NCI-H1417 treated with DMSO at 0.1 percent for 48 hours (cell line): ENCODE measurements around the gene MERTK.

Experiments
- DNase-seq: peaks from one replicate; lab custom pipeline; 2025; lab: John Stamatoyannopoulos, UW

The MERTK gene

DNA sequence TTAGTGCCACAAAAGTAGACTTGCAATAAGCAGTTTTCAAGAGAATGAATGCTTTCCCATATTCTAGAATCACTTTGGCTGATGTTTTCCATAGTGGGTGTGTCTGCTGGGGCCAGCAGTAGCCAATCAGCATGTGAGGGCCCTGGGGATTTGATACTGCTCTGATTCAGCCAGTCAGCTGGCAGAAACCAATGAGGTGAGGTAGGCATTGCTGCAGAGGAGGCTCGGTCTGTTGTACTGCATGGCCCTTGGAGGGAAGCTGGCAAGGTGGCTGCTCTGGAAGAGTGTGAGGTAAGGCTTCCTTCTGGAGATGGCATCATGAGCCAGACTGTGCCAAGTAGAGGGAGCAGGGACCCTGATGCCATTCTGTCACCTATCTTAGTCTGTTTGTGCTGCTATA lies 179.4 kb downstream of the MERTK start:
- DNase-seq = no peak
